Measurements from ENCODE around the gene CDH13. TPM values are rescaled to one million over a fixed set of nuclear protein-coding genes. Genes with fewer than 3 reads are reported as not detected.

The CDH13 gene
- total and polyA plus RNA-seq, 2 experiments from 2014 or later: 1.6 to 4.4 TPM

DNA sequence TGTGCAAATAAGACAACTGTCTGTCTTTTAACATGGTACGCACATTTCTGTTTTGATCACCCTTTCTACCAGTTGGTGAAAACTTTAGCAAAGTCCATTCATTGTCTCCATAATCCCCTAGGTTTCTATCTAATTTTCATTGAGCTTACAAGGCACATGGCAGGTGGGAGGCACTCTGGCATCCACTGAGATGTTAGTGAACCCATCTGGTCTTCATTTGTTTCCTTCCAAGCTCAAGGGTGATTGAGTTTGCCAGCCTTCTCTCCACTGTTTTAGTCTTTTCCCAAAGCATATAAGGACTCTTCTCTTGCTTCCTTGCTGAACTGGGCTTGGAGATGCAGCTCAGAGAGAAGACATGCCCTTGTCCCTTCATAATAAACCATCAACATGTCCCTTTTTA, 179.1 kb downstream of the CDH13 start (continued):
- TF ChIP-seq, protein P1, sequence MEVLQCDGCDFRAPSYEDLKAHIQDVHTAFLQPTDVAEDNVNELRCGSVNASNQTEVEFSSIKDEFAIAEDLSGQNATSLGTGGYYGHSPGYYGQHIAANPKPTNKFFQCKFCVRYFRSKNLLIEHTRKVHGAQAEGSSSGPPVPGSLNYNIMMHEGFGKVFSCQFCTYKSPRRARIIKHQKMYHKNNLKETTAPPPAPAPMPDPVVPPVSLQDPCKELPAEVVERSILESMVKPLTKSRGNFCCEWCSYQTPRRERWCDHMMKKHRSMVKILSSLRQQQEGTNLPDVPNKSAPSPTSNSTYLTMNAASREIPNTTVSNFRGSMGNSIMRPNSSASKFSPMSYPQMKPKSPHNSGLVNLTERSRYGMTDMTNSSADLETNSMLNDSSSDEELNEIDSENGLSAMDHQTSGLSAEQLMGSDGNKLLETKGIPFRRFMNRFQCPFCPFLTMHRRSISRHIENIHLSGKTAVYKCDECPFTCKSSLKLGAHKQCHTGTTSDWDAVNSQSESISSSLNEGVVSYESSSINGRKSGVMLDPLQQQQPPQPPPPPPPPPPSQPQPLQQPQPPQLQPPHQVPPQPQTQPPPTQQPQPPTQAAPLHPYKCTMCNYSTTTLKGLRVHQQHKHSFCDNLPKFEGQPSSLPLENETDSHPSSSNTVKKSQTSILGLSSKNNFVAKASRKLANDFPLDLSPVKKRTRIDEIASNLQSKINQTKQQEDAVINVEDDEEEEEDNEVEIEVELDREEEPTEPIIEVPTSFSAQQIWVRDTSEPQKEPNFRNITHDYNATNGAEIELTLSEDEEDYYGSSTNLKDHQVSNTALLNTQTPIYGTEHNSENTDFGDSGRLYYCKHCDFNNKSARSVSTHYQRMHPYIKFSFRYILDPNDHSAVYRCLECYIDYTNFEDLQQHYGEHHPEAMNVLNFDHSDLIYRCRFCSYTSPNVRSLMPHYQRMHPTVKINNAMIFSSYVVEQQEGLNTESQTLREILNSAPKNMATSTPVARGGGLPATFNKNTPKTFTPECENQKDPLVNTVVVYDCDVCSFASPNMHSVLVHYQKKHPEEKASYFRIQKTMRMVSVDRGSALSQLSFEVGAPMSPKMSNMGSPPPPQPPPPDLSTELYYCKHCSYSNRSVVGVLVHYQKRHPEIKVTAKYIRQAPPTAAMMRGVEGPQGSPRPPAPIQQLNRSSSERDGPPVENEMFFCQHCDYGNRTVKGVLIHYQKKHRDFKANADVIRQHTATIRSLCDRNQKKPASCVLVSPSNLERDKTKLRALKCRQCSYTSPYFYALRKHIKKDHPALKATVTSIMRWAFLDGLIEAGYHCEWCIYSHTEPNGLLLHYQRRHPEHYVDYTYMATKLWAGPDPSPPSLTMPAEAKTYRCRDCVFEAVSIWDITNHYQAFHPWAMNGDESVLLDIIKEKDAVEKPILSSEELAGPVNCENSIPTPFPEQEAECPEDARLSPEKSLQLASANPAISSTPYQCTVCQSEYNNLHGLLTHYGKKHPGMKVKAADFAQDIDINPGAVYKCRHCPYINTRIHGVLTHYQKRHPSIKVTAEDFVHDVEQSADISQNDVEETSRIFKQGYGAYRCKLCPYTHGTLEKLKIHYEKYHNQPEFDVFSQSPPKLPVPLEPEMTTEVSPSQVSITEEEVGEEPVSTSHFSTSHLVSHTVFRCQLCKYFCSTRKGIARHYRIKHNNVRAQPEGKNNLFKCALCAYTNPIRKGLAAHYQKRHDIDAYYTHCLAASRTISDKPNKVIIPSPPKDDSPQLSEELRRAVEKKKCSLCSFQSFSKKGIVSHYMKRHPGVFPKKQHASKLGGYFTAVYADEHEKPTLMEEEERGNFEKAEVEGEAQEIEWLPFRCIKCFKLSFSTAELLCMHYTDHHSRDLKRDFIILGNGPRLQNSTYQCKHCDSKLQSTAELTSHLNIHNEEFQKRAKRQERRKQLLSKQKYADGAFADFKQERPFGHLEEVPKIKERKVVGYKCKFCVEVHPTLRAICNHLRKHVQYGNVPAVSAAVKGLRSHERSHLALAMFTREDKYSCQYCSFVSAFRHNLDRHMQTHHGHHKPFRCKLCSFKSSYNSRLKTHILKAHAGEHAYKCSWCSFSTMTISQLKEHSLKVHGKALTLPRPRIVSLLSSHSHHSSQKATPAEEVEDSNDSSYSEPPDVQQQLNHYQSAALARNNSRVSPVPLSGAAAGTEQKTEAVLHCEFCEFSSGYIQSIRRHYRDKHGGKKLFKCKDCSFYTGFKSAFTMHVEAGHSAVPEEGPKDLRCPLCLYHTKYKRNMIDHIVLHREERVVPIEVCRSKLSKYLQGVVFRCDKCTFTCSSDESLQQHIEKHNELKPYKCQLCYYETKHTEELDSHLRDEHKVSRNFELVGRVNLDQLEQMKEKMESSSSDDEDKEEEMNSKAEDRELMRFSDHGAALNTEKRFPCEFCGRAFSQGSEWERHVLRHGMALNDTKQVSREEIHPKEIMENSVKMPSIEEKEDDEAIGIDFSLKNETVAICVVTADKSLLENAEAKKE (CRISPR knock-in tag; IDR thresholded peaks at IDR 0.05): no peak
- TF ChIP-seq, protein P2, sequence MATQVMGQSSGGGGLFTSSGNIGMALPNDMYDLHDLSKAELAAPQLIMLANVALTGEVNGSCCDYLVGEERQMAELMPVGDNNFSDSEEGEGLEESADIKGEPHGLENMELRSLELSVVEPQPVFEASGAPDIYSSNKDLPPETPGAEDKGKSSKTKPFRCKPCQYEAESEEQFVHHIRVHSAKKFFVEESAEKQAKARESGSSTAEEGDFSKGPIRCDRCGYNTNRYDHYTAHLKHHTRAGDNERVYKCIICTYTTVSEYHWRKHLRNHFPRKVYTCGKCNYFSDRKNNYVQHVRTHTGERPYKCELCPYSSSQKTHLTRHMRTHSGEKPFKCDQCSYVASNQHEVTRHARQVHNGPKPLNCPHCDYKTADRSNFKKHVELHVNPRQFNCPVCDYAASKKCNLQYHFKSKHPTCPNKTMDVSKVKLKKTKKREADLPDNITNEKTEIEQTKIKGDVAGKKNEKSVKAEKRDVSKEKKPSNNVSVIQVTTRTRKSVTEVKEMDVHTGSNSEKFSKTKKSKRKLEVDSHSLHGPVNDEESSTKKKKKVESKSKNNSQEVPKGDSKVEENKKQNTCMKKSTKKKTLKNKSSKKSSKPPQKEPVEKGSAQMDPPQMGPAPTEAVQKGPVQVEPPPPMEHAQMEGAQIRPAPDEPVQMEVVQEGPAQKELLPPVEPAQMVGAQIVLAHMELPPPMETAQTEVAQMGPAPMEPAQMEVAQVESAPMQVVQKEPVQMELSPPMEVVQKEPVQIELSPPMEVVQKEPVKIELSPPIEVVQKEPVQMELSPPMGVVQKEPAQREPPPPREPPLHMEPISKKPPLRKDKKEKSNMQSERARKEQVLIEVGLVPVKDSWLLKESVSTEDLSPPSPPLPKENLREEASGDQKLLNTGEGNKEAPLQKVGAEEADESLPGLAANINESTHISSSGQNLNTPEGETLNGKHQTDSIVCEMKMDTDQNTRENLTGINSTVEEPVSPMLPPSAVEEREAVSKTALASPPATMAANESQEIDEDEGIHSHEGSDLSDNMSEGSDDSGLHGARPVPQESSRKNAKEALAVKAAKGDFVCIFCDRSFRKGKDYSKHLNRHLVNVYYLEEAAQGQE (IDR thresholded peaks at IDR 0.05; ENCODE audit: unreplicated experiment): no peak
- no peak for TF ChIP-seq JUNB (IDR thresholded peaks at IDR 0.05; ENCODE audit: unreplicated experiment)
- TF ChIP-seq ZNF331 (CRISPR knock-in tag; IDR thresholded peaks at IDR 0.05; ENCODE audit: low read depth): no peak
- TF ChIP-seq POLR2AphosphoS5 (IDR thresholded peaks at IDR 0.05; ENCODE audit: low read depth): no peak

DNA sequence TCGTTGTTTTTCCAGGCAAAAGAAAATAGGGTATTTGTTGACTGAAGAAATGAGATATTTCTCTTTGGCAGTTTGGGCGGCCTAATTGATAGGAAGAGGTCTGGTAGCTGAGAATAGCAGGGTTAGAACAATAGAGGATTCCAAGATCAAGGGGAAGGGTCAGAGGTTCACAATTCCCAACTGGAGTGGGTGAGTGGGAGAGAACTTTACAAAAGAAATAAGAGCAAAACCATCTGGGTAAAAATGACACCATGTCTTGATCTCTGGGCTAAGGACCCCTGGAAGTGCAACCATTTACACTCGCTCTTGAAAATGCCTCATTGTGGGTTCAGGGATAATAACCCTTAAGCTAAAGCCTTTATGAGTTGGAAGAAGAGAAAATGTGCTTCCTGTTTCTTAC, 180.5 kb downstream of the CDH13 start:
- no peaks in the 10 kb centered on the region for H3K9me3 Mint-ChIP-seq
- Histone ChIP-seq H3K36me3 (ENCODE audit: insufficient read depth) (no peaks in the 10 kb centered on the region), H3K9me2 (ENCODE audit: insufficient read depth) (no peaks in the 10 kb centered on the region), H2AFZ (no peak overlapping the region), H3K27ac (ENCODE audit: low read depth) (no peak overlapping the region), H3K4me3 (no peak overlapping the region), H3K4me2 (no peak overlapping the region), H3K4me1 (ENCODE audit: insufficient read depth) (no peaks in the 10 kb centered on the region), H3K27me3 (ENCODE audit: insufficient read depth) (no peaks in the 10 kb centered on the region), H4K20me1 (replicated peaks; ENCODE audit: insufficient read depth) (no peaks in the 10 kb centered on the region), H3F3A (replicated peaks; ENCODE audit: low read depth) (no peaks in the 10 kb centered on the region), H3K79me2 (replicated peaks; ENCODE audit: insufficient read depth) (no peaks in the 10 kb centered on the region)
- no peak overlapping the region for H3K4me3 Mint-ChIP-seq
- ATAC-seq: no peak
- H3K27me3 Mint-ChIP-seq (ENCODE audit: insufficient read depth, low read depth, poor library complexity): peaks cover 1% of the 10 kb centered on the region
- H3K36me3 Mint-ChIP-seq (ENCODE audit: low read depth): no peaks in the 10 kb centered on the region
- DNase-seq (ENCODE audit: low spot score): no peak
- no peak overlapping the region for H3K27ac Mint-ChIP-seq
- H3K4me1 Mint-ChIP-seq: no peaks in the 10 kb centered on the region; the same call in 2 of the 3 replicates
- TF ChIP-seq, protein P1 (CRISPR knock-in tag; IDR thresholded peaks at IDR 0.05): no peak
- no peak for TF ChIP-seq EZH2phosphoT487 (IDR thresholded peaks at IDR 0.05; ENCODE audit: unreplicated experiment)
- no peak for TF ChIP-seq JUNB (IDR thresholded peaks at IDR 0.05; ENCODE audit: unreplicated experiment)

All from GM23338 (cell line).